ENCODE measurements around the gene STARD3. TPM values are rescaled to one million over a fixed set of nuclear protein-coding genes. Genes with fewer than 3 reads are reported as not detected.
A peak's percentile ranks its signal among the peaks of the same experiment; 100 is the strongest.

STARD3 gene
- total RNA-seq, 2 donors from 2014 or later: 62.7 to 80.6 TPM

GRCh38 chr17:39669897-39670735 is 33.2 kb downstream of the STARD3 start:
- H3K9me3 Mint-ChIP-seq: no peaks in the 10 kb centered on the region
- H3K36me3 Mint-ChIP-seq: no peaks in the 10 kb centered on the region
- H3K27ac Mint-ChIP-seq: no peak overlapping the region
- DNase-seq (ENCODE audit: low spot score in 2 of 2) (no peak), ATAC-seq (no peak)

GRCh38 chr17:39670746-39671145 is 33.8 kb downstream of the STARD3 start:
- Mint-ChIP-seq H3K9me3 (no peaks in the 10 kb centered on the region), H3K36me3 (no peaks in the 10 kb centered on the region), H3K27ac (no peak overlapping the region)
- ATAC-seq (no peak), DNase-seq (ENCODE audit: low spot score in 2 of 2) (no peak)

- H3K9me3 Mint-ChIP-seq: no peaks in the 10 kb centered on the region
- DNase-seq (ENCODE audit: low spot score in 2 of 2) (no peak), ATAC-seq (peak in 1 of 2 donors; percentile 39)
- H3K36me3 Mint-ChIP-seq: no peaks in the 10 kb centered on the region
- no peak overlapping the region for H3K27ac Mint-ChIP-seq
Observed at GRCh38 chr17:39671651-39672521, 34.9 kb downstream of the STARD3 start.

- Mint-ChIP-seq H3K9me3 (no peaks in the 10 kb centered on the region), H3K36me3 (no peaks in the 10 kb centered on the region), H3K27ac (no peak overlapping the region)
- ATAC-seq: no peak
- no peak for DNase-seq (ENCODE audit: low spot score in 2 of 2)
Observed at GRCh38 chr17:39672522-39673334, 35.8 kb downstream of the STARD3 start.

GRCh38 chr17:39673335-39674081 is 36.6 kb downstream of the STARD3 start:
- DNase-seq (ENCODE audit: low spot score in 2 of 2): no peak
- ATAC-seq: no peak

GRCh38 chr17:39674179-39674578 is 37.2 kb downstream of the STARD3 start:
- DNase-seq (ENCODE audit: low spot score in 2 of 2) (no peak), ATAC-seq (no peak)
- Mint-ChIP-seq H3K9me3 (no peaks in the 10 kb centered on the region), H3K36me3 (no peaks in the 10 kb centered on the region), H3K27ac (no peak overlapping the region)

More at GRCh38 chr17:39673335-39674081, 36.6 kb downstream of the STARD3 start:
- no peaks in the 10 kb centered on the region for H3K36me3 Mint-ChIP-seq
- no peak overlapping the region for H3K27ac Mint-ChIP-seq
- H3K9me3 Mint-ChIP-seq: no peaks in the 10 kb centered on the region

- DNase-seq (ENCODE audit: low spot score in 2 of 2) (no peak), ATAC-seq (no peak)
- Mint-ChIP-seq H3K9me3 (no peaks in the 10 kb centered on the region), H3K27ac (no peak overlapping the region), H3K36me3 (no peaks in the 10 kb centered on the region)
Observed at GRCh38 chr17:39674702-39675389, 37.9 kb downstream of the STARD3 start.

GRCh38 chr17:39675390-39676082 is 38.6 kb downstream of the STARD3 start:
- H3K36me3 Mint-ChIP-seq: no peaks in the 10 kb centered on the region
- no peaks in the 10 kb centered on the region for H3K9me3 Mint-ChIP-seq
- DNase-seq (ENCODE audit: low spot score in 2 of 2): no peak
- H3K27ac Mint-ChIP-seq: peak overlapping the region in 1 of 2 donors; percentile 36
- ATAC-seq: peak in 1 of 2 donors; percentile 6

- ATAC-seq (peak; percentile 17 to 57), DNase-seq (ENCODE audit: low spot score in 2 of 2) (no peak)
- Mint-ChIP-seq H3K9me3 (no peaks in the 10 kb centered on the region), H3K36me3 (no peaks in the 10 kb centered on the region), H3K27ac (peak overlapping the region in 1 of 2 donors; percentile 36)
Observed at GRCh38 chr17:39676198-39676819, 39.4 kb downstream of the STARD3 start.

- Mint-ChIP-seq H3K36me3 (no peaks in the 10 kb centered on the region), H3K27ac (peak overlapping the region in 1 of 2 donors; percentile 82), H3K9me3 (no peaks in the 10 kb centered on the region)
- DNase-seq (ENCODE audit: low spot score in 2 of 2): no peak
- no peak for ATAC-seq
Observed at GRCh38 chr17:39677072-39677471, 40.1 kb downstream of the STARD3 start.

- no peaks in the 10 kb centered on the region for H3K9me3 Mint-ChIP-seq
- DNase-seq (ENCODE audit: low spot score in 2 of 2): no peak
- no peak for ATAC-seq
- no peaks in the 10 kb centered on the region for H3K36me3 Mint-ChIP-seq
- peak overlapping the region; percentile 82 to 90 for H3K27ac Mint-ChIP-seq
Observed at GRCh38 chr17:39677542-39678339, 40.8 kb downstream of the STARD3 start.

- DNase-seq (ENCODE audit: low spot score in 2 of 2): no peak
- ATAC-seq: peak in 1 of 2 donors; percentile 36
- Mint-ChIP-seq H3K36me3 (peaks cover 0 to 4% of the 10 kb centered on the region in 2 donors), H3K9me3 (no peaks in the 10 kb centered on the region), H3K27ac (peak overlapping the region in 1 of 2 donors; percentile 90)
Observed at GRCh38 chr17:39678340-39679116, 41.6 kb downstream of the STARD3 start.

- DNase-seq (ENCODE audit: low spot score in 2 of 2) (no peak), ATAC-seq (peak; percentile 58 to 73)
- H3K36me3 Mint-ChIP-seq: peaks cover 0 to 4% of the 10 kb centered on the region in 2 donors
- H3K9me3 Mint-ChIP-seq: no peaks in the 10 kb centered on the region
- peak overlapping the region; percentile 90 to 96 for H3K27ac Mint-ChIP-seq
Observed at GRCh38 chr17:39679521-39680192, 42.7 kb downstream of the STARD3 start.
